NCI-H2029 treated with DMSO at 0.1 percent for 48 hours (cell line): ENCODE data around the gene HARS2.
A peak's percentile ranks its signal among the peaks of the same experiment; 100 is the strongest.
"Not testable (repeated sequence)": the region's sequence is repeated elsewhere in the genome, so short reads cannot be mapped to it uniquely, and the experiment has no call there.

Source experiments
- DNase-seq: peaks from one replicate; lab custom pipeline; 2025; lab: John Stamatoyannopoulos, UW

The HARS2 gene

GRCh38 chr5:140700177-140701144, 9.2 kb downstream of the HARS2 start, which contains the start of gene ZMAT2:
ZMAT2 (plus strand) TSS chr5:140700447; CDS start chr5:140700461, 14 bp downstream.
- peak; percentile 97 for DNase-seq

- no peak for DNase-seq
Measured at GRCh38 chr5:140707812-140708211, 16.6 kb downstream of the HARS2 start.

DNA sequence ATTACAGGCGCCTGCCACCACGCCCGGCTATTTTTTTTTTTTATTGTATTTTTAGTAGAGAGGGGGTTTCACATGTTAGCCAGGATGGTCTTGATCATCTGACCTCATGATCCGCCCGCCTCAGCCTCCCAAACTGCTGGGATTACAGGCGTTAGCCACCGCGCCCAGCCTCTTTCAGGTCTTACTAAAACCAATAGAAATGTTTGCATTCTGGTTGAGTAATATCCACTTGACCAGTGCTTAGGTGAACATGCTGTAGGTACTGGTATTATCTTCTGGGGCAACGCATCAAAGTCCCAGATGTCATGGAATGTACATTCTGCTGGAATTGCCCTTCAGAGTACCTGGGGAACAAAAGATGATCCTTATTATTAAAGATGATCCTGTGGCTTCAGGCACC, 17.5 kb downstream of the HARS2 start:
- not testable (repeated sequence) for DNase-seq

GRCh38 chr5:140710899-140711552, 19.8 kb downstream of the HARS2 start:
- peak; percentile 84 for DNase-seq

DNA sequence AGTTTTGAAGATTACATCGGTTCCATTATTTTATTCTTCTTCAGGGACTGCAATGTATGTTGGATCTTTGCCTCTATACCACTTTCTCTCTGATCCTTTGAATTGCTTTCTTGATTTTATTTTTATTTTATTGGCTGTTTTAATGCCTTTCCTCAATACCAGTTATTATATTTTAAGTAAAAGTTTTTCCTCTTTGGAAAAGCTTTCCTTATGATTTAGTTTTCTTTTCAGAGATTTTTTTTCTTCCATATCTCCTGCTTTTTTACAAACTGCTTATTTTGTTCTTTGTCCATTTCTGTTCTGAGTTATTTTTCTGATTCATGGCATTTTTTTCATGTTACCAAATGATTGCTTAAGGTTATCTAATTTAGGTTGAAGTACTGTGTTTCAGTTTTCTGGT, 20.5 kb downstream of the HARS2 start:
- DNase-seq = no peak

DNA sequence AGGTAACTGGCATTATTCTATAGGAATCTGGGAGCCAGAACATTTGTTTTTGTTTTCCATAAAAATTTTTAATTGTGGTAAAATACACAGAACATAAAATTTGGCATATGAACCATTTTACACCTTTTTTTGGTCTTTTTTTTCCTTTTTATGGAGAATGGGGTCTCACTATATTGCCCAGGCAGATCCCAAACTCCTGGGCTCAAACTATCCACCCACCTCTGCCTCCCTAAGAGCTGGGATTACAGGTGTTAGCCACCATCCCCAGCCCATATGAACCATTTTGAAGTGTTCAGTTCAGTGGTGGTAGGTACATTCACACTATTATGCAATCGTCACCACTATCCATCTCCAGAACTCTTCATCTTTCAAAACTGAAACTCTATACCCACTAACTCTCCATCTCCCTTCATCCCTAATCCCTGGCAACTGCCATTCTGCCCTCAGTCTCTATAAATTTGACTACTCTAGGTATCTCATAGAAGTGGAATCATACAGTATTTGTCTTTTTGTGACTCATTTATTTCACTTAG, 22.4 kb downstream of the HARS2 start:
- DNase-seq = no peak

DNA sequence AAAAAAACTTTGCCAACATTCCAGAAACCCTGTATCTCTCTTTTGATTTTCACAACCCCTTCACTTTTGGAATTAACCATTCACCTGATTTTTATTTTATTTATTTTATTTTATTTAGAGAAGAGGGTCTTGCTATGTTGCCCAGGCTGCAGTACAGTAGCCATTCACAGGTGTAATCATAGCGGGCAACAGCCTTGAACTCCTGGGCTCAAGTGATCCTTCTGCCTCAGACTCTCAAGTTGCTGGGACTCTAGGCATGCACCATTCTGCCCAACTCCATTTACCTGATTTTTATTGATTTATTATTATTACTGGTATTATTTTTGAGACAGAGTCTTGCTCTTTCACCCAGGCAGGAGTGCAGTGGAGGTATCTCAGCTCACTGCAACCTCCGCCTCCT, 25.0 kb downstream of the HARS2 start:
- DNase-seq = not testable (repeated sequence)

DNA sequence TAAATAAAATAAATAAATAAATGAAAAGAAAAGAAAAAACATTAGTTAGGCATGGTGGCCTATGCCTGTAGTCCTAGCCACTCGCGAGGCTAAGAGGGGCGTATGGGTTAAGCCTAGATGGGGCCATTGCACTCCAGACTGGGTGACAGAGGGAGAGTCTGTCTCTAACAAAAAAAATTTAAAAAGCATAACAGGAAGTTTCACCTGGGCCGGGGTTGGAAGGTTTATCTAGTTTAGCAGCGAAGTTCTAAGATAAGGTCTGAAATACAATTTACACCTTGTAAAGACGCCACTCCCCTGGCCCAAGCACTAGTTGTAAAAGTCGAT, 27.0 kb downstream of the HARS2 start:
- no peak for DNase-seq

- DNase-seq = not testable (repeated sequence)
Measured at GRCh38 chr5:140720738-140721137, 29.5 kb downstream of the HARS2 start.

DNA sequence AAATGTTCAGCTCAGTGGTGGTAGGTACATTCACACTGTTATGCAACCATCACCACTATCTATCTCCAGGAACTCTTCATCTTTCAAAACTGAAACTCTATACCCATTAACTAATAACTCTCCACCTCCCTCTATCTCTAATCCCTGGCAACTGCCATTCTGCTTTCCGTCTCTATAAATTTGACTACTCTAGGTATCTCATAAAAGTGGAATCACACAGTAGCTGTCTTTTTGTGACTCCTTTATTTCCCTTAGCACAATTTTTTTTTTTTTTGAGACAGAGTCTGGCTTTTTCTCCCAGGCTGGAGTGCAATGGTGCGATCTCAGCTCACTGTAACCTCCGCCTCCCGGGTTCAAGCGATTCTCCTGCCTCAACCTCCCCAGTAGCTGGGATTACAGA, 30.1 kb downstream of the HARS2 start:
- not testable (repeated sequence) for DNase-seq

DNA sequence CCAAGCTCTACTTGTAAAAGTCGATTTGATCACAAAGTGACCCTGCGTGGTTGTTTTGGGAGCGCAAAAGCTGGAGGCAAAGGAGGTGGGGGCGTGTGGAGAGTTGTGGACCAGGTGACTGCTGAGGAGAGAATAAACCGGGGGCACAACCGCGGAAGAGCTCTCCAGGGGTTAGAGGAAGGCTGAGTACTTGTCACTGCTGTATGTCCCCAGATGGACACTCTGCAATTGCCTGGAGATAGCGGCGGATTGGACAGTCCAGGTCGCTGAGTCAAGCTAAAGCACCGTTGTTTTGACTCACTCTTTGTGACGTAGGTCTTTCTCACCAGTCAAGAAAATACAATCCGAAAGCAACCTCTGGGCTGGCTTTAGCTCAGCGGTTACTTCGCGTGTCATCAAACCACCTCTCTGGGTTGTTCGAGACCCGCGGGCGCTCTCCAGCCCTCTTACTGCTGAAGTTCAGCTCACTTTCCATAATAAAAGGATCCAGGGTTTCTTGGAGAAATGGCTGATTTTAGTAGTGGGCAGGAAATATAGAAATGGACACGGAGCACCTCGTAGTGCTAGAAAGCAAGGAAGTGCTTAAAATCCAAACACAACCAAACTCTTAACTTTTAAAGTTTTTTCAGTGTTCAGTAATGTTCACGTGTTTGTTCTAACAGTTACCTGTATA, 34.7 kb downstream of the HARS2 start:
- no peak for DNase-seq

- no peak for DNase-seq
Measured at GRCh38 chr5:140733098-140733497, 41.8 kb downstream of the HARS2 start.

DNA sequence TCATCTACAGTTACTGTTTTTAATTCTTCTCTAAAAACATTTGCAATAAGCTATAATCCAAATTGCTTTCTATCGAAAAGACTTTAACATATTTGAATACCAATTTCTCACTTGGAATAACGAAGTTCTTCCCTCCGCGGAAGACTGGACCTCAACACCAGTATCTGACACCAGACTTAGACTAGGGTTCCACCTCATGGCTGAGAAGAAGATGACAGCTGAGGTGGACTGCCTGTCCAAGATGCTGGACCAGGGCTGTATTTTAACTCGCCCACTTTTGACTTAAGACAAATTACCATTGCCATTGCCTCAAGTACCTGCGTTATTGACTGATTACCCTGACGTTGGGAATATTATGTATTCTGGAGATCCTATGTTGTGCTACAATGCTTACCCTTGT, 43.1 kb downstream of the HARS2 start:
- DNase-seq = no peak

DNA sequence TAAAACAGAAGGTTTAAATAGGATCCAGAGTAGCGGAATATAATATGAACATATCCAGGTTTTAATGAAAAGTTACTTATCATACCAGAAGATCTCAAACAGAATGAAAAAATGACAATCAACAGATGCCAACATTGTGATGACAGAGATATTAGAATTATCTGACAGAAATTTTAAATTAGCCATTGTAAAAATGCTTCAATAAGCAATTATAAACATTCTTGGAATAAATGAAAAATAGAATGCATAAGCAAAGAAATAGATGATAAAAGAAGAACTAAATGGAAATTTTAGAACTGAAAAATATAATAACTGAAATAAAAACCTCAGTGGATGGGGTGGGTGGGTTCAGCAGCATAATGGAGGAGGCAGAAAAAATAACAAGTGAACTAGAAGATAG, 46.2 kb downstream of the HARS2 start:
- no peak for DNase-seq

GRCh38 chr5:140741967-140742366, 50.7 kb downstream of the HARS2 start:
- no peak for DNase-seq
